NCI-H460 (cell line): ENCODE results near the gene CNTN4. TPM values are rescaled to one million over a fixed set of nuclear protein-coding genes. Genes with fewer than 3 reads are reported as not detected.
A peak's percentile ranks its signal among the peaks of the same experiment; 100 is the strongest.

ENCODE experiments used
- DNase-seq: peaks from one replicate; pipeline ENCODE4 v3.0.0-alpha.2; 2016; ENCODE audit warnings: low read depth; ENCODE audit errors: extremely low read depth
- total RNA-seq: library from RNA; depleted of rRNA; stranded (reverse); fragments of >200 nt; shearing (Covaris generic); gene quantifications from 2 replicates; pipeline ENCODE4 v1.2.3, GENCODE V29; 2014

CNTN4 gene
- total RNA-seq, 1 experiment from 2014 or later: 1.6 TPM

- DNase-seq: no peak
Measured at GRCh38 chr3:2993736-2994135, 895.1 kb downstream of the CNTN4 start.

- DNase-seq: no peak
Measured at GRCh38 chr3:2995195-2995594, 896.5 kb downstream of the CNTN4 start.

- DNase-seq: no peak
Measured at GRCh38 chr3:3005146-3005744, 906.6 kb downstream of the CNTN4 start.

- no peak for DNase-seq
Measured at GRCh38 chr3:3013317-3014052, 914.8 kb downstream of the CNTN4 start.

- peak; percentile 36 for DNase-seq
Measured at GRCh38 chr3:3015185-3016089, 916.8 kb downstream of the CNTN4 start.

GRCh38 chr3:3016226-3016625, 917.6 kb downstream of the CNTN4 start:
- DNase-seq: no peak

- no peak for DNase-seq
Measured at GRCh38 chr3:3020209-3020608, 921.5 kb downstream of the CNTN4 start.

GRCh38 chr3:3023111-3023745, 924.6 kb downstream of the CNTN4 start:
- no peak for DNase-seq

GRCh38 chr3:3027976-3028567, 929.4 kb downstream of the CNTN4 start:
- DNase-seq: no peak

- no peak for DNase-seq
Measured at GRCh38 chr3:3031326-3031725, 932.7 kb downstream of the CNTN4 start.

- no peak for DNase-seq
Measured at GRCh38 chr3:3037156-3037555, 938.5 kb downstream of the CNTN4 start.

- DNase-seq: no peak
Measured at GRCh38 chr3:3038201-3038991, 939.7 kb downstream of the CNTN4 start.

GRCh38 chr3:3053974-3054373, 955.3 kb downstream of the CNTN4 start:
- no peak for DNase-seq

- no peak for DNase-seq
Measured at GRCh38 chr3:3059645-3060044, 961.0 kb downstream of the CNTN4 start.

- DNase-seq: no peak
Measured at GRCh38 chr3:3064297-3064696, 965.6 kb downstream of the CNTN4 start.

GRCh38 chr3:3065876-3066275, 967.2 kb downstream of the CNTN4 start:
- peak; percentile 1 for DNase-seq

- no peak for DNase-seq
Measured at GRCh38 chr3:3066378-3066777, 967.7 kb downstream of the CNTN4 start.

GRCh38 chr3:3066910-3067309, 968.2 kb downstream of the CNTN4 start:
- DNase-seq: no peak

- no peak for DNase-seq
Measured at GRCh38 chr3:3068358-3068881, 969.8 kb downstream of the CNTN4 start.

- no peak for DNase-seq
Measured at GRCh38 chr3:3069723-3070122, 971.1 kb downstream of the CNTN4 start.
